Embryonic facial prominence (tissue), 1 donor: ENCODE data around the gene KDM1A.

Experiments used
- DNase-seq: peaks from one replicate; pipeline ENCODE4 v3.0.0-alpha.2; 2016; ENCODE audit errors: extremely low spot score

Gene KDM1A

GRCh38 chr1:23110391-23110790 lies 91.1 kb downstream of the KDM1A start:
- DNase-seq: no peak

- DNase-seq: no peak
Observed at GRCh38 chr1:23111600-23112535, 92.6 kb downstream of the KDM1A start.

- DNase-seq: no peak
Observed at GRCh38 chr1:23114424-23115079, 95.3 kb downstream of the KDM1A start.

- DNase-seq: no peak
Observed at GRCh38 chr1:23116216-23116836, 97.1 kb downstream of the KDM1A start.

- no peak for DNase-seq
Observed at GRCh38 chr1:23116921-23117699, 97.8 kb downstream of the KDM1A start.

GRCh38 chr1:23118407-23118806 lies 99.1 kb downstream of the KDM1A start:
- no peak for DNase-seq

- no peak for DNase-seq
Observed at GRCh38 chr1:23118957-23119792, 99.9 kb downstream of the KDM1A start.

- no peak for DNase-seq
Observed at GRCh38 chr1:23120383-23120782, 101.1 kb downstream of the KDM1A start.

GRCh38 chr1:23122023-23122748 lies 102.9 kb downstream of the KDM1A start:
- peak; percentile 37 for DNase-seq

- no peak for DNase-seq
Observed at GRCh38 chr1:23122796-23123195, 103.5 kb downstream of the KDM1A start.

GRCh38 chr1:23123528-23123927 lies 104.3 kb downstream of the KDM1A start:
- DNase-seq: no peak

GRCh38 chr1:23124259-23125026 lies 105.2 kb downstream of the KDM1A start:
- DNase-seq: no peak

GRCh38 chr1:23125489-23125888 lies 106.2 kb downstream of the KDM1A start:
- DNase-seq: no peak

- no peak for DNase-seq
Observed at GRCh38 chr1:23126200-23126599, 106.9 kb downstream of the KDM1A start.

- DNase-seq: no peak
Observed at GRCh38 chr1:23126801-23127200, 107.5 kb downstream of the KDM1A start.

- no peak for DNase-seq
Observed at GRCh38 chr1:23129846-23130245, 110.6 kb downstream of the KDM1A start.

- no peak for DNase-seq
Observed at GRCh38 chr1:23132033-23132432, 112.8 kb downstream of the KDM1A start.
